Measurements from ENCODE around the gene SUSD2.
"Not testable (repeated sequence)": the region's sequence is repeated elsewhere in the genome, so short reads cannot be mapped to it uniquely, and the experiment has no call there.

SUSD2 gene

DNA sequence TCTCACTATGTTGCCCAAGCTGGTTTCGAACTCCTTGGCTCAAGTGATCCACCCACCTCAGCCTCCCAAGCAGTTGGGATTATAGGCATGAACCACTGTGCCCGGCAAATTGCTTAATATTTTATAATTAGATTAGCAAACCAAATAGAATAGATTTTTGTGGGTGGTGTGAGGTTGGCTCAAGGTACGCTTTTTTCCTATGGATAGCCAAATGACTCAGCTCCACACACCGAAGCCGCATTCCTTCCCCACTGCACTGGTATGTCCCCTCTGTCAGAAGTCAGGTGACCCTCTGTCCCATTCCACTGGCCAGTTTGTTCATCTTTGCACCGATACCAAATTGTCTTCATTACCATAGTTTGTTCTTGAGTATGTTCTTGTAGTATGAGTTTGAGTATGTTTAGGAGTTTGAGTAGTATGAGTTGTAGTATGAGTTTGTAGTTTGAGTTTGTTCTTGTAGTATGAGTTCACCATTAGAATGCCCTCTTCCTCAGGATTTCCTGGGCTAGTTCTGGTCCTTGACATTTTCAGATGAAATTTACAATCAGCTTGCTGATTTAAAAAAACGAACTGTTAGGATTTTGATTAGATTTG is 19.4 kb downstream of the SUSD2 start:
- Mint-ChIP-seq H3K9me3 (no peaks in the 10 kb centered on the region), H3K4me3 (no peak overlapping the region), H3K36me3 (ENCODE audit: low read depth) (peaks cover 1% of the 10 kb centered on the region), H3K4me1 (ENCODE audit: low read depth) (peaks cover 38% of the 10 kb centered on the region), H3K27ac (no peak overlapping the region), H3K27me3 (ENCODE audit: low read depth) (no peaks in the 10 kb centered on the region)
- DNase-seq (ENCODE audit: low spot score), result no peak

GRCh38 chr22:24201681-24202614 is 20.7 kb downstream of the SUSD2 start:
- Mint-ChIP-seq H3K4me3 (no peak overlapping the region), H3K27ac (no peak overlapping the region), H3K9me3 (no peaks in the 10 kb centered on the region), H3K27me3 (ENCODE audit: low read depth) (no peaks in the 10 kb centered on the region), H3K36me3 (ENCODE audit: low read depth) (peaks cover 1% of the 10 kb centered on the region), H3K4me1 (ENCODE audit: low read depth) (peaks cover 35% of the 10 kb centered on the region)
- DNase-seq (ENCODE audit: low spot score), result no peak

GRCh38 chr22:24203856-24204255 is 22.6 kb downstream of the SUSD2 start:
- not testable (repeated sequence) for H3K9me3 Mint-ChIP-seq; H3K27me3 Mint-ChIP-seq (ENCODE audit: low read depth); H3K27ac Mint-ChIP-seq; H3K36me3 Mint-ChIP-seq (ENCODE audit: low read depth); DNase-seq (ENCODE audit: low spot score); H3K4me3 Mint-ChIP-seq
- peaks cover 34% of the 10 kb centered on the region for H3K4me1 Mint-ChIP-seq (ENCODE audit: low read depth)

DNA sequence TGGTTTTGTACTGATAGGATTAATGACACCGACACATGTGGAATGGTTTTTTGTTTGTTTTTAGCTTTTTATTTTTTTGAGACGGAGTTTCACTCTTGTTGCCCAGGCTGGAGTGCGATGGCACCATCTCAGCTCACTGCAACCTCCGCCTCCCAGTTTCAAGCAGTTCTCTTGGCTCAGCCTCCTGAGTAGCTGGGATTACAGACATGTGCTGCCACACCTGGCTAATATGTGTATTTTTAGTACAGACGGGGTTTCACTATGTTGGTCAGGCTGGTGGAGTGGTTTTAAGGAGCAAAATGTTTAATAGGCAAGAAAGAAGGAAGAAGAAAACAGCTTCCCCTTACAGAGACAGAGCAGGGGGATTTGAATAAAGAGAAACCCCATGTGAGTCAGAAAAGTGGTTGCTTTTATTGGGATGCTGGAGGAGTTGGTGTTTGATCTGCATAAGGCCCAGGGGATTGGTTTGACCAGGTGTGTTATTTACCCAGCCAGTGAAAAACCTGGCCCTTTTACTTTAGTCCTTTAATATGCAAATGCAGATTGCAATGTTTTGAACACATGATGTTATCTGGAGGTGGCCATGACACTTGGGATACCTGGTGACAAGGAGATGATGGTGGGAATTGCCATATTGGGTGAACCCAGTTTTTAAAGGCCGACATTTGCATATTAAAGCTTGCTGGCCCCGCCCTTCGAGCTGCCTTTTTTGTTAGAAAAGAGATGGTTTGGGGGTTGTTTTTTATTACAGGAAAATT is 24.3 kb downstream of the SUSD2 start:
- Mint-ChIP-seq H3K27ac (peak overlapping the region; percentile 55), H3K4me3 (peak overlapping the region; percentile 1), H3K27me3 (ENCODE audit: low read depth) (no peaks in the 10 kb centered on the region), H3K4me1 (ENCODE audit: low read depth) (peaks cover 39% of the 10 kb centered on the region), H3K9me3 (no peaks in the 10 kb centered on the region), H3K36me3 (ENCODE audit: low read depth) (peaks cover 5% of the 10 kb centered on the region)
- DNase-seq (ENCODE audit: low spot score), result no peak

DNA sequence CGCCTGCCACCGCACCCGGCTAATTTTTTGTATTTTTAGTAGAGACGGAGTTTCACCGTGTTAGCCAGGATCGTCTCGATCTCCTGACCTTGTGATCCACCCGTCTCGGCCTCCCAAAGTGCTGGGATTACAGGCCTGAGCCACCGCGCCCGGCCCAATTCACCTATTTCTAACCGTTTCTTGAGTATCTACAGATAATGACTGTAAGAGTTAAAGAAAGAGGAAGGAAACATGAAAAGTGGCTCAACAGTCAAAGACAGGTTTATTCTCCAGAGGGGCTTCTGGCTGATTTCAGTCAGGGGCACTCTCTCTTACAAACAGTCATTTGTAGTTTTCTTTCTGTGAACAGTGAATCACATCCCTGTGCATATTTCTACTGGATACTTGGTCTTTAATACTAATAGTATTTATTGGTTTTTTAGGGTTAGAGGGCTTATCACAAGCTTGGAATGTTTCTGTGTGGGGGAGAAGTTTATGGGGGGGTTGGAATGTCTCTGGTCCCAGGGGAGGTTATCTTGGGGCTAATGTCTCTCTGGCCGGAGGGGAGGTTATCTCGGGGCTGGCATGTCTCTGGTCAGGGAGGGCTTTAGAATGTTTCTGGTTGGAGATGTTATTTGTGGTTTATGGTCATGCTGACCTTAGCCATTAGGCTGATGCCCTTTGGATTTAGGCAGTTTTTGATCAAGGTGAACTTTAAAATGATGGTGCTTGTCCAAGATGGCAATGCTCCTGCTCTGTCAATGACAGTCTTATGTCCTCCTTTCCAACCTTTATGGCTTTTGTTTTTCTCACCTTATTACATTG is 25.4 kb downstream of the SUSD2 start:
- not testable (repeated sequence) for DNase-seq (ENCODE audit: low spot score); H3K27me3 Mint-ChIP-seq (ENCODE audit: low read depth); H3K9me3 Mint-ChIP-seq; H3K36me3 Mint-ChIP-seq (ENCODE audit: low read depth)
- H3K27ac Mint-ChIP-seq, result peak overlapping the region; percentile 70
- H3K4me3 Mint-ChIP-seq, result peak overlapping the region; percentile 60
- H3K4me1 Mint-ChIP-seq (ENCODE audit: low read depth), result peaks cover 35% of the 10 kb centered on the region

GRCh38 chr22:24207264-24208011 is 26.2 kb downstream of the SUSD2 start:
- DNase-seq (ENCODE audit: low spot score), result no peak
- Mint-ChIP-seq H3K27me3 (ENCODE audit: low read depth) (peaks cover 2% of the 10 kb centered on the region), H3K4me3 (peak overlapping the region; percentile 60), H3K36me3 (ENCODE audit: low read depth) (peaks cover 5% of the 10 kb centered on the region), H3K9me3 (no peaks in the 10 kb centered on the region), H3K4me1 (ENCODE audit: low read depth) (peaks cover 35% of the 10 kb centered on the region), H3K27ac (peak overlapping the region; percentile 70)

- DNase-seq (ENCODE audit: low spot score), result no peak
- H3K4me1 Mint-ChIP-seq (ENCODE audit: low read depth), result peaks cover 33% of the 10 kb centered on the region
- peak overlapping the region; percentile 70 for H3K27ac Mint-ChIP-seq
- peak overlapping the region; percentile 60 for H3K4me3 Mint-ChIP-seq
- peaks cover 2% of the 10 kb centered on the region for H3K27me3 Mint-ChIP-seq (ENCODE audit: low read depth)
- peaks cover 5% of the 10 kb centered on the region for H3K36me3 Mint-ChIP-seq (ENCODE audit: low read depth)
- no peaks in the 10 kb centered on the region for H3K9me3 Mint-ChIP-seq
Measured at GRCh38 chr22:24208012-24208749, 26.9 kb downstream of the SUSD2 start.

DNA sequence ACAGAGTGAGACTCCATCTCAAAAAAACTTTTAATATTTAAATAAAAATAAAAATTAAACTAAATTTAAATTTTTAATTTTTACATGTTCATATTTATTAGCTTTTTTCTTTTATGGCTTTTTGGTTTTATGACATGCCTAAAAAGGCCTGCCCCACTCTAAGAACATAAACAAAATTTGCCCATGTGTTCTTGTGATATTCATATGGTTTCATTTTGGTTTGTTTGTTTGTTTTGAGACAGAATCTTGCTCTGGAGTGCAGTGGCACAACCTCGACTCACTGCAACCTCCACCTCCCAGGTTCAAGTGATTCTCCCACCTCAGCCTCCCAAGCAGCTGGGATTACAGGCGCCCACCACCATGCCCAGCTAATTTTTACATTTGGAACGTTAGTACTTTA is 27.7 kb downstream of the SUSD2 start:
- no peak for DNase-seq (ENCODE audit: low spot score)
- H3K9me3 Mint-ChIP-seq, result no peaks in the 10 kb centered on the region
- H3K4me1 Mint-ChIP-seq (ENCODE audit: low read depth), result peaks cover 31% of the 10 kb centered on the region
- H3K27ac Mint-ChIP-seq, result no peak overlapping the region
- peaks cover 2% of the 10 kb centered on the region for H3K27me3 Mint-ChIP-seq (ENCODE audit: low read depth)
- no peak overlapping the region for H3K4me3 Mint-ChIP-seq
- H3K36me3 Mint-ChIP-seq (ENCODE audit: low read depth), result peaks cover 5% of the 10 kb centered on the region

DNA sequence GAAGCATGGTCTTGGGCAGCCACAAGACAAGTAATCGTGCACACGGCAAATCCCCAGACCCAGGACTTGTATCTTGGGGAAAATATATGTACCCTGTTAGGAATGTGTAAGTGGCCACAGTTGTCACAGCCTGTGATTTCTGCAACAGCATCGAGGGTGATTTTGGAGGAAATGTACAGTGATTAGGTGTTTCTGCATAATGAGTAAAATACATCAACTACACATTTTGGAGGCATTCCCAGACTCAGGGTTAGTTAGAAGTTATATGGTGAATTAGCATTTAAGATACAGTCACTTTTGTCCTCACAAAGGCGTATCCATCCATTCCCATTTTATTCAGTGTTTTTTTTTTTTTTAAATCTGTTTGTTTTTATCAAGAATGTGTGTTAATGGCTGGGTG is 28.4 kb downstream of the SUSD2 start:
- Mint-ChIP-seq H3K4me1 (ENCODE audit: low read depth) (peaks cover 32% of the 10 kb centered on the region), H3K27ac (no peak overlapping the region), H3K27me3 (ENCODE audit: low read depth) (peaks cover 2% of the 10 kb centered on the region), H3K4me3 (no peak overlapping the region), H3K9me3 (no peaks in the 10 kb centered on the region), H3K36me3 (ENCODE audit: low read depth) (peaks cover 5% of the 10 kb centered on the region)
- no peak for DNase-seq (ENCODE audit: low spot score)

GRCh38 chr22:24210409-24210808 is 29.1 kb downstream of the SUSD2 start:
- H3K4me1 Mint-ChIP-seq (ENCODE audit: low read depth), result peaks cover 31% of the 10 kb centered on the region
- not testable (repeated sequence) for H3K9me3 Mint-ChIP-seq; DNase-seq (ENCODE audit: low spot score); H3K4me3 Mint-ChIP-seq; H3K27ac Mint-ChIP-seq; H3K27me3 Mint-ChIP-seq (ENCODE audit: low read depth); H3K36me3 Mint-ChIP-seq (ENCODE audit: low read depth)

GRCh38 chr22:24211716-24212115 is 30.4 kb downstream of the SUSD2 start:
- H3K27ac Mint-ChIP-seq; H3K36me3 Mint-ChIP-seq (ENCODE audit: low read depth); DNase-seq (ENCODE audit: low spot score); H3K9me3 Mint-ChIP-seq; H3K4me3 Mint-ChIP-seq; H3K27me3 Mint-ChIP-seq (ENCODE audit: low read depth): not testable (repeated sequence)
- H3K4me1 Mint-ChIP-seq (ENCODE audit: low read depth), result peaks cover 24% of the 10 kb centered on the region

- H3K27ac Mint-ChIP-seq; H3K9me3 Mint-ChIP-seq; H3K4me3 Mint-ChIP-seq; H3K27me3 Mint-ChIP-seq (ENCODE audit: low read depth); H3K36me3 Mint-ChIP-seq (ENCODE audit: low read depth); DNase-seq (ENCODE audit: low spot score): not testable (repeated sequence)
- H3K4me1 Mint-ChIP-seq (ENCODE audit: low read depth), result peaks cover 10% of the 10 kb centered on the region
Measured at GRCh38 chr22:24213111-24213510, 31.8 kb downstream of the SUSD2 start.

Measured in T-helper 2 cell treated with Interferon-gamma antibody and Interleukin-4, amounts not matched to agents 5 μg/mL and 100 μg/mL, for 36 hours (primary cell).